Pancreas (tissue), 10 donors: ENCODE measurements around the gene SLC7A6. TPM values are rescaled to one million over a fixed set of nuclear protein-coding genes. Genes with fewer than 3 reads are reported as not detected.

Source experiments
- ATAC-seq, 4 donors: fragments of 200-7000 bp; cut with Tn5 transposase; one replicate each; pipeline versions ENCODE4 v1.8.0 to v1.9.1; 2020; ENCODE audit warnings: mild to moderate bottlenecking in 4 of 4, moderate library complexity in 4 of 4
- DNase-seq, 6 donors: peaks; one replicate each; pipeline ENCODE4 v3.0.0-alpha.2; 2020
- FAIRE-seq: peaks from 2 replicates; lab custom pipeline; 2012; peaks lifted over from hg19 to GRCh38; lab: Jason Lieb, UNC
- H3K27ac ChIP-seq, 4 donors: fragments of 200-600 bp; sonication (generic); 1 replicate in 3 of 4; 2 replicates in 1 of 4; pipeline versions ENCODE4 v1.5.0 to v1.8.0; 2020
- H3K27me3 ChIP-seq, 4 donors: fragments of 200-600 bp; one replicate each; pipeline ENCODE4 v1.8.0; 2021
- H3K36me3 ChIP-seq, 3 donors: fragments of 200-600 bp; sonication (generic) in 1 of 3; one replicate each; pipeline versions ENCODE4 v1.5.0 to v1.8.0; 2020 to 2021
- H3K4me1 ChIP-seq, 3 donors: fragments of 200-600 bp; one replicate each; pipeline ENCODE4 v1.8.0; 2021
- H3K4me3 ChIP-seq, 4 donors: fragments of 200-600 bp; sonication (generic) in 2 of 4; one replicate each; pipeline versions ENCODE4 v1.5.0 to v1.8.0; 2020 to 2021
- H3K9me3 ChIP-seq, 4 donors: fragments of 200-600 bp; one replicate each; pipeline ENCODE4 v1.8.0; 2021
- WGBS, 2 donors: extraction: QIAGEN DNeasy Blood & Tissue Kit; methylation state at CpG; one replicate each; pipeline ENCODE4 v1.1.7; 2013; 5-methylcytosine and 5-hydroxymethylcytosine counted together
- intact Hi-C, 3 donors: fragments of 100-400 bp; cut with DNase I; formaldehyde crosslinking; loops; one replicate each; pipeline versions ENCODE4 v1.11.1 to v1.14.2; 2022
- polyA plus RNA-seq, 2 donors: library from polyadenylated mRNA; stranded (reverse); fragments of 200-250 nt; gene quantifications; one replicate each; pipeline ENCODE4 v1.2.3, GENCODE V29; 2013
- total RNA-seq, 6 donors: library from RNA; stranded (reverse); fragmentation: NEBNext Ultra II Directional in 4 of 6; extraction: Animal tissue kit (Norgen Biotek cat#: 25700) in 4 of 6; gene quantifications; one replicate each; pipeline versions ENCODE4 v1.2.1 to v1.2.4, GENCODE V29; 2021 to 2023
- TF ChIP-seq, protein P1 (sequence below), 4 donors: fragments of 200-600 bp; sonication (generic) in 3 of 4; IDR thresholded peaks; one replicate each; pipeline versions ENCODE4 v1.5.0 to v1.8.0; 2021; ENCODE audit warnings: antibody characterized with exemption in 4 of 4
- donor health status: healthy with polysubstance abuse.
- donor health status: DM: no; HTN: no; CAD: no; lungs with moderate emphysema.
- donor health status: DM: no; HTN: no; CAD: no.
- donor health status: control.
- donor health status: control.
- donor health status: Bipolar disorder and iron deficiency.
- donor health status: DM: yes; HTN: yes; CAD: no.
- donor health status: DM: no; HTN: no; CAD: no.
- donor health status: DM: no; HTN: no; CAD: no.
- donor health status: DM: yes; HTN: yes; CAD: no.

The SLC7A6 gene
- total and polyA plus RNA-seq, 8 donors: 3.1 to 8.7 (median 5.4) TPM

DNA sequence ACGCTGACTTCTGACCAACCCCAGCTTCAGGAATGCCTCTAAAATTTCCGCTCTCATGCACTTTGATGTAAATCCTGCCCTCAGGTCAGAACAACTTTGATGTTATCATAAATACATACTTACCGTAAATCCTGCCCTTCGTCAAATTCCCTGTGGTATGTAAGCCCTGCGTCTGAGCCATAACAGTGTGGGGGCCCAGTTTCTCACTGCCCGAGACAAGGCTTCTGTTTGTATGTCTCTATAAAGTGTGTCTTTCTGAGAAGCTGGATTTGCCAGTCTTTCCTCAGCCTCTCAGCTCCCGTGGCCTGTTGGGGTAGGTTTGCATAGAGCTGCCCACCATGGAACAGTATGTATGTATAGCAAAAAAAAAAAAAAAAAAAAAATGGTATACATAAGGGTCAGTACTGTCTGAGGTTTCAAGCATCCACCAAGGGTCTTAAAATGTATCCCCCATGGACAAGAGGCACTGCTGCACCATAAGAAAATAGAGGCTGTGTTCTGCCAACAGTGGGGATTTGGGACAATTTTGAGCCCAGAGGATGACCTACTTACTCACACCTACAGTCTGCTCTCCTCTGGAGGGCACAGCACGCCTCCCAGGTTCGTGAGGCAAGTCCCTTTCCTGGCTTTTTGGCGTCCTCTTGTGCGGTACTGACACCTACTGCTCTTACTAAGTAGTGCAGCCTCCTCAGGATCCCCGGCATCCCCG lies 64.0 kb downstream of the SLC7A6 start:
- no peaks in the 10 kb centered on the region for H3K9me3 ChIP-seq
- H3K36me3 ChIP-seq: peaks cover 0 to 9% (median 0%) of the 10 kb centered on the region in 3 donors
- H3K27me3 ChIP-seq: no peaks in the 10 kb centered on the region
- H3K4me3 ChIP-seq: no peak overlapping the region
- ATAC-seq (peak; percentile 97 to 99 (median 98)), DNase-seq (peak; percentile 67 to 87 (median 76)), FAIRE-seq (no peak)
- H3K27ac ChIP-seq: no peak overlapping the region
- no peaks in the 10 kb centered on the region for H3K4me1 ChIP-seq
- WGBS, 2 donors: 37 to 38% methylated on average over 13 of the region's 13 CpGs
- intact Hi-C loops: loop anchor here in 2 of 3 donors (5.0 kb wide), 2 partner anchors 66 to 71 kb away; partner anchors contain the start of gene SLC7A6 (in 1 of the 2)
- TF ChIP-seq, protein P1, sequence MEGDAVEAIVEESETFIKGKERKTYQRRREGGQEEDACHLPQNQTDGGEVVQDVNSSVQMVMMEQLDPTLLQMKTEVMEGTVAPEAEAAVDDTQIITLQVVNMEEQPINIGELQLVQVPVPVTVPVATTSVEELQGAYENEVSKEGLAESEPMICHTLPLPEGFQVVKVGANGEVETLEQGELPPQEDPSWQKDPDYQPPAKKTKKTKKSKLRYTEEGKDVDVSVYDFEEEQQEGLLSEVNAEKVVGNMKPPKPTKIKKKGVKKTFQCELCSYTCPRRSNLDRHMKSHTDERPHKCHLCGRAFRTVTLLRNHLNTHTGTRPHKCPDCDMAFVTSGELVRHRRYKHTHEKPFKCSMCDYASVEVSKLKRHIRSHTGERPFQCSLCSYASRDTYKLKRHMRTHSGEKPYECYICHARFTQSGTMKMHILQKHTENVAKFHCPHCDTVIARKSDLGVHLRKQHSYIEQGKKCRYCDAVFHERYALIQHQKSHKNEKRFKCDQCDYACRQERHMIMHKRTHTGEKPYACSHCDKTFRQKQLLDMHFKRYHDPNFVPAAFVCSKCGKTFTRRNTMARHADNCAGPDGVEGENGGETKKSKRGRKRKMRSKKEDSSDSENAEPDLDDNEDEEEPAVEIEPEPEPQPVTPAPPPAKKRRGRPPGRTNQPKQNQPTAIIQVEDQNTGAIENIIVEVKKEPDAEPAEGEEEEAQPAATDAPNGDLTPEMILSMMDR (IDR thresholded peaks at IDR 0.05): peak; percentile 74 to 89 (median 84)

- Histone ChIP-seq H3K36me3 (peaks cover 0 to 9% (median 0%) of the 10 kb centered on the region in 3 donors), H3K27me3 (no peaks in the 10 kb centered on the region), H3K27ac (no peak overlapping the region), H3K9me3 (no peaks in the 10 kb centered on the region), H3K4me3 (no peak overlapping the region), H3K4me1 (no peaks in the 10 kb centered on the region)
- TF ChIP-seq, protein P1 (IDR thresholded peaks at IDR 0.05): no peak
- intact Hi-C loops: loop anchor here in 2 of 3 donors (5.0 kb wide), 2 partner anchors 67 to 72 kb away; partner anchors contain the start of gene SLC7A6 (in 1 of the 2)
- DNase-seq (no peak), ATAC-seq (no peak), FAIRE-seq (no peak)
- 34 to 35% methylated on average over 3 of the region's 3 CpGs for WGBS, 2 donors
These were observed 64.6 kb downstream of the SLC7A6 start for GRCh38 chr16:68328860-68329390.

- FAIRE-seq: no peak
- no peak for ATAC-seq
- intact Hi-C loops: no loop called here
These were observed 67.6 kb downstream of the SLC7A6 start for GRCh38 chr16:68331879-68332410.

GRCh38 chr16:68332411-68333121 lies 68.2 kb downstream of the SLC7A6 start:
- no peak overlapping the region for H3K4me3 ChIP-seq
- intact Hi-C loops: no loop called here
- peaks cover 0 to 7% (median 5%) of the 10 kb centered on the region in 3 donors for H3K36me3 ChIP-seq
- H3K4me1 ChIP-seq: no peaks in the 10 kb centered on the region
- peak overlapping the region in 1 of 4 donors; percentile 17 for H3K27ac ChIP-seq
- H3K27me3 ChIP-seq: no peaks in the 10 kb centered on the region
- no peaks in the 10 kb centered on the region for H3K9me3 ChIP-seq
- TF ChIP-seq, protein P1 (IDR thresholded peaks at IDR 0.05): no peak
- ATAC-seq (peak in 2 of 4 donors; percentile 46 to 47), DNase-seq (peak in 1 of 6 donors; percentile 28), FAIRE-seq (no peak)
- 76 to 82% methylated on average over 7 of the region's 7 CpGs for WGBS, 2 donors

More at GRCh38 chr16:68331879-68332410, 67.6 kb downstream of the SLC7A6 start:
- TF ChIP-seq, protein P1 (IDR thresholded peaks at IDR 0.05): no peak
- Histone ChIP-seq H3K27ac (peak overlapping the region in 1 of 4 donors; percentile 17), H3K36me3 (peaks cover 0 to under 1% (median 0%) of the 10 kb centered on the region in 3 donors), H3K27me3 (no peaks in the 10 kb centered on the region), H3K4me3 (no peak overlapping the region), H3K9me3 (no peaks in the 10 kb centered on the region), H3K4me1 (no peaks in the 10 kb centered on the region)
- DNase-seq: no peak
- WGBS, 2 donors: 56 to 61% methylated on average over 4 of the region's 4 CpGs
